HepG2 (cell line): ENCODE measurements around the gene RIPK1. TPM values are rescaled to one million over a fixed set of nuclear protein-coding genes. Genes with fewer than 3 reads are reported as not detected.

ENCODE experiments used
- ARID4A ChIP-seq: sonication (generic); formaldehyde crosslinking; IDR thresholded peaks from 2 replicates; pipeline ENCODE4 v1.5.0; 2020; ENCODE audit warnings: mild to moderate bottlenecking, missing genetic modification reagents, borderline replicate concordance
- CC2D1A ChIP-seq: sonication (generic); formaldehyde crosslinking; IDR thresholded peaks from 2 replicates; pipeline ENCODE4 v1.8.1; 2023; ENCODE audit warnings: mild to moderate bottlenecking, missing genetic modification reagents
- IKZF4 ChIP-seq: sonication (generic); formaldehyde crosslinking; IDR thresholded peaks from 2 replicates; pipeline ENCODE4 v1.5.1; 2020; ENCODE audit warnings: borderline replicate concordance, mild to moderate bottlenecking, low read depth, missing genetic modification reagents; ENCODE audit errors: not compliant biosample characterization
- MAZ ChIP-seq, 2 experiments: sonication (generic) in 1 of 2; formaldehyde crosslinking in 1 of 2; IDR thresholded peaks; 2 replicates each; pipeline versions ENCODE4 v1.5.0 to v1.6.1; 2012 to 2020; ENCODE audit warnings: low read depth in 2 of 2, mild to moderate bottlenecking in 2 of 2, borderline replicate concordance in 1 of 2, improper control_type of control experiment in 1 of 2, low read length in 1 of 2, missing genetic modification reagents in 1 of 2, moderate library complexity in 1 of 2
- MEIS2 ChIP-seq: sonication (generic); formaldehyde crosslinking; IDR thresholded peaks from 2 replicates; pipeline ENCODE4 v1.9.0; 2021; ENCODE audit warnings: mild to moderate bottlenecking, missing genetic modification reagents
- NKX3-1 ChIP-seq: sonication (generic); formaldehyde crosslinking; IDR thresholded peaks from 2 replicates; pipeline ENCODE4 v1.5.0; 2020; ENCODE audit warnings: missing genetic modification reagents
- POLR2A ChIP-seq, 2 experiments: IDR thresholded peaks; 2 replicates each; pipeline ENCODE4 v1.6.1; 2011; ENCODE audit warnings: low read depth in 2 of 2, low read length in 2 of 2, mild to moderate bottlenecking in 1 of 2, moderate library complexity in 1 of 2; ENCODE audit not compliant: insufficient read depth in 1 of 2
- PTBP1 ChIP-seq: fragments of 200-400 bp; formaldehyde crosslinking; IDR thresholded peaks from 2 replicates; pipeline ENCODE4 v1.6.1; 2018; ENCODE audit warnings: low read length, low read depth; ENCODE audit not compliant: poor library complexity, severe bottlenecking
- SIN3A ChIP-seq: IDR thresholded peaks from 2 replicates; pipeline ENCODE4 v1.6.1; 2011; ENCODE audit warnings: low read depth, mild to moderate bottlenecking, control low read depth, low read length, borderline replicate concordance
- SNRNP70 ChIP-seq: fragments of 200-400 bp; formaldehyde crosslinking; IDR thresholded peaks from 2 replicates; pipeline ENCODE4 v1.6.1; 2017; ENCODE audit warnings: mild to moderate bottlenecking, low read depth, low read length, moderate library complexity
- ZBTB3 ChIP-seq: sonication (generic); formaldehyde crosslinking; IDR thresholded peaks from 2 replicates; pipeline ENCODE4 v1.4.0; 2020; ENCODE audit warnings: low read depth, mild to moderate bottlenecking, moderate library complexity, missing genetic modification reagents, borderline replicate concordance
- ZBTB8A ChIP-seq: sonication (generic); formaldehyde crosslinking; IDR thresholded peaks from 2 replicates; pipeline ENCODE4 v1.4.0; 2020; ENCODE audit warnings: mild to moderate bottlenecking, low read depth, missing genetic modification reagents, borderline replicate concordance
- ZC3H4 ChIP-seq: sonication (generic); formaldehyde crosslinking; IDR thresholded peaks from 2 replicates; pipeline ENCODE4 v1.4.0; 2020; ENCODE audit warnings: missing genetic modification reagents, borderline replicate concordance
- ZNF451 ChIP-seq: sonication (generic); formaldehyde crosslinking; IDR thresholded peaks from 2 replicates; pipeline ENCODE4 v1.5.0; 2020; ENCODE audit warnings: mild to moderate bottlenecking, missing genetic modification reagents
- ZNF468 ChIP-seq: sonication (generic); formaldehyde crosslinking; IDR thresholded peaks from 2 replicates; pipeline ENCODE4 v1.8.0; 2022; ENCODE audit warnings: mild to moderate bottlenecking, moderate library complexity, missing genetic modification reagents
- ZNF496 ChIP-seq: sonication (generic); formaldehyde crosslinking; IDR thresholded peaks from 2 replicates; pipeline ENCODE4 v1.8.1; 2023; ENCODE audit warnings: mild to moderate bottlenecking, moderate library complexity, missing genetic modification reagents; ENCODE audit not compliant: insufficient replicate concordance
- ZNF570 ChIP-seq: sonication (generic); formaldehyde crosslinking; IDR thresholded peaks from 2 replicates; pipeline ENCODE4 v1.4.0; 2020; ENCODE audit warnings: mild to moderate bottlenecking, missing genetic modification reagents, borderline replicate concordance
- ZNF576 ChIP-seq: sonication (generic); formaldehyde crosslinking; IDR thresholded peaks from 2 replicates; pipeline ENCODE4 v1.4.0; 2020; ENCODE audit warnings: mild to moderate bottlenecking, missing genetic modification reagents
- ZNF768 ChIP-seq: sonication (generic); formaldehyde crosslinking; IDR thresholded peaks from 2 replicates; pipeline ENCODE4 v1.4.0; 2020; ENCODE audit warnings: missing genetic modification reagents
- ZSCAN5A ChIP-seq: sonication (generic); formaldehyde crosslinking; IDR thresholded peaks from 2 replicates; pipeline ENCODE4 v1.8.0; 2022; ENCODE audit warnings: mild to moderate bottlenecking, missing genetic modification reagents, borderline replicate concordance
- polyA plus RNA-seq, 8 experiments: library from polyadenylated mRNA; depleted of rRNA in 3 of 8; stranded (reverse) in 7 of 8; unstranded in 1 of 8; fragments of >200 nt; fragmentation: Illumina TruSeq in 4 of 8; extraction: Trizol in 4 of 8; gene quantifications; 2 replicates each; pipeline versions ENCODE4 v1.2.1 to v1.2.3, GENCODE V29; 2011 to 2016; ENCODE audit warnings: low read depth in 4 of 8, missing spikeins in 1 of 8, mixed read lengths in 1 of 8; ENCODE audit not compliant: insufficient read depth in 1 of 8
- total RNA-seq, 5 experiments: library from RNA; depleted of rRNA; stranded (reverse); fragments of >200 nt; fragmentation: Illumina TruSeq; extraction: Trizol; gene quantifications; 2 replicates each; pipeline ENCODE4 v1.2.3, GENCODE V29; 2016; ENCODE audit warnings: low read depth in 1 of 5
- TF ChIP-seq, protein P1 (sequence below): sonication (generic); formaldehyde crosslinking; IDR thresholded peaks from 2 replicates; pipeline ENCODE4 v1.5.1; 2020; ENCODE audit warnings: missing genetic modification reagents, mild to moderate bottlenecking, borderline replicate concordance

RIPK1 gene
- total and polyA plus RNA-seq, 2 of the 13 experiments (the other 11 are each of a cell fraction or from before 2014, with no cell fraction given), result 9.0 to 10.3 TPM

DNA sequence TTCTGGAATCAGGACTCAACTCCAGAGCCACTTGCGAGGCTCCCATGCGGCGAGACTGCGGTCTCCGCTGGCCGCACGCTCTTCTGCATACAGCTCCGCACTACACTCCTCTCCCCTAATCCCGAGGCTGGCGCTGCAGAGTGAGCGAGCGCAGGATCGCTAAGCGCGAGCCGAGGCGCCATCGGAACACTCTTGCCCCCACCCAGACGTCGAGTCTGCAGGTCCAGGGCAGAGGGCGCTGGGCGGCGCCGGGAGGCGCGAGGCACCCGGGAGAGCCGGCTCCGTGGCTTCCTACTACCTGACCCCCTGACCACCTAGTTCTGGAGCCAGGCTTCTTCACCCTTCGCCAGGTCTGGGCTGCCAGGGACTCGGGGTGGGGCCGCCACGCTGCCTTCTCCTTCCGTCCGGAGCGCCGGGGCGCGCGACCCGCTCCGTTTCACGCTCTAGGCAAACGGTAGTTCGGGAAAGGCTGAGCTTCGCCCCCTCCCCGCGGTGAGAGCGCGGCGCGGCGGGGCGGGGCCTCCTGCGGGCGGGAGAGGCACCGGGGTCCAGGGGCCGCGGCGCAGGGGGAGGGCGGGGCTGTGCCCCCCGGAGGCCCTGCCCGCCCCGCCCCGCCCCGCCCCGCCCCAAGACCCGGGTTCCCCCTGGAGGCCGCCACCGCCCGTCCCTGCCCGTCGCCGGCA lies 94.4 kb downstream of the RIPK1 start (continued):
- TF ChIP-seq ZSCAN5A (CRISPR knock-in tag), result peak; percentile 65; the same call in 1 of the 2 replicates
- TF ChIP-seq ZNF496 (CRISPR knock-in tag), result no peak
- TF ChIP-seq ZBTB8A (CRISPR knock-in tag), result peak; percentile 51; the same call in 1 of the 2 replicates
- 0 out of 2 replicates have a peak, but pooled peaks have one; percentile 56 for TF ChIP-seq CC2D1A (CRISPR knock-in tag)
- peak; percentile 38; the same call in 1 of the 2 replicates for TF ChIP-seq NKX3-1 (CRISPR knock-in tag)
- TF ChIP-seq IKZF4 (CRISPR knock-in tag), result peak; percentile 79
- peak; percentile 78; the same call in 1 of the 2 replicates for TF ChIP-seq MEIS2 (CRISPR knock-in tag)
- TF ChIP-seq SNRNP70, result no peak
- peak; percentile 66 to 91 for TF ChIP-seq POLR2A (IDR thresholded peaks at IDR 0.05; ENCODE audit: insufficient read depth in 1 of 2, low read depth in 2 of 2, low read length in 2 of 2)
- TF ChIP-seq PTBP1, result peak; percentile 73
- peak; percentile 77; the same call in 1 of the 2 replicates for TF ChIP-seq MAZ (IDR thresholded peaks at IDR 0.05; ENCODE audit: borderline replicate concordance, low read depth, low read length)
- peak; percentile 98 for TF ChIP-seq MAZ (CRISPR knock-in tag; IDR thresholded peaks at IDR 0.05; ENCODE audit: low read depth)
- peak; percentile 88 for TF ChIP-seq ARID4A (CRISPR knock-in tag)
- TF ChIP-seq ZNF468 (CRISPR knock-in tag), result no peak
- no peak for TF ChIP-seq ZNF570
- peak; percentile 60; the same call in 1 of the 2 replicates for TF ChIP-seq SIN3A
- peak; percentile 84; the same call in 1 of the 2 replicates for TF ChIP-seq ZNF451 (CRISPR knock-in tag)
- peak; percentile 71; the same call in 1 of the 2 replicates for TF ChIP-seq ZBTB3
- TF ChIP-seq, protein P1, sequence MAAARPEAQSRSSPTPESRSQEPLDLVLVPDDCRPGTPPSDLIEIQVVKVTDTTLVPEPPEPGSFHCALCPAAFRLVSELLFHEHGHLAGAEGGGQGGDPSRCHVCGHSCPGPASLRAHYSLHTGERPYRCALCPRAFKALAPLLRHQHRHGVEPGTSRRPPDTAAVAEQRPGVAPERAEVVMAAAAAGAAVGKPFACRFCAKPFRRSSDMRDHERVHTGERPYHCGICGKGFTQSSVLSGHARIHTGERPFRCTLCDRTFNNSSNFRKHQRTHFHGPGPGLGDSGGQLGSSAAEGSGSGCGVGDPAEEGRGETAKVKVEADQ (CRISPR knock-in tag), result no peak; the same call in 1 of the 2 replicates
- no peak; the same call in 1 of the 2 replicates for TF ChIP-seq ZC3H4
- TF ChIP-seq ZNF768 (CRISPR knock-in tag), result peak; percentile 60
- TF ChIP-seq ZNF576, result no peak; the same call in 1 of the 2 replicates
